Measurements from ENCODE around the gene NPDC1.

NPDC1 gene

GRCh38 chr9:137056739-137057415 is 10.9 kb upstream of the NPDC1 start:
- DNase-seq (ENCODE audit: low read depth in 2 of 2) = no peak

GRCh38 chr9:137055385-137056364 is 9.7 kb upstream of the NPDC1 start:
- no peak for DNase-seq (ENCODE audit: low read depth in 2 of 2)

GRCh38 chr9:137054932-137055384 is 9.0 kb upstream of the NPDC1 start:
- no peak for DNase-seq (ENCODE audit: low read depth in 2 of 2)

- peak; percentile 29 to 48 for DNase-seq (ENCODE audit: low read depth in 2 of 2)
These were observed 8.3 kb upstream of the NPDC1 start, which contains the start of gene ENTPD2 for GRCh38 chr9:137053944-137054931. Gene ENTPD2 (minus strand): TSS chr9:137054061. CDS start chr9:137053997, 64 bp downstream.

GRCh38 chr9:137052998-137053943 is 7.3 kb upstream of the NPDC1 start:
- no peak for DNase-seq (ENCODE audit: low read depth in 2 of 2)

- DNase-seq (ENCODE audit: low read depth in 2 of 2) = no peak
These were observed 6.3 kb upstream of the NPDC1 start for GRCh38 chr9:137052293-137052692.

- DNase-seq (ENCODE audit: low read depth in 2 of 2) = no peak
These were observed 5.3 kb upstream of the NPDC1 start for GRCh38 chr9:137051145-137051724.

GRCh38 chr9:137050570-137050969 is 4.6 kb upstream of the NPDC1 start:
- DNase-seq (ENCODE audit: low read depth in 2 of 2) = no peak

- peak; percentile 43 to 48 for DNase-seq (ENCODE audit: low read depth in 2 of 2)
These were observed 3.8 kb upstream of the NPDC1 start for GRCh38 chr9:137049544-137050449.

- DNase-seq (ENCODE audit: low read depth in 2 of 2) = no peak
These were observed 2.9 kb upstream of the NPDC1 start for GRCh38 chr9:137048655-137049543.

GRCh38 chr9:137045294-137046087 is 486 bp downstream of the NPDC1 start:
- DNase-seq (ENCODE audit: low read depth in 2 of 2) = no peak

- DNase-seq (ENCODE audit: low read depth in 2 of 2) = no peak
These were observed 1.3 kb downstream of the NPDC1 start for GRCh38 chr9:137044502-137045177.

- DNase-seq (ENCODE audit: low read depth in 2 of 2) = no peak
These were observed 1.9 kb downstream of the NPDC1 start for GRCh38 chr9:137044037-137044436.

GRCh38 chr9:137042751-137043727 is 2.9 kb downstream of the NPDC1 start:
- no peak for DNase-seq (ENCODE audit: low read depth in 2 of 2)

GRCh38 chr9:137041124-137041523 is 4.9 kb downstream of the NPDC1 start:
- DNase-seq (ENCODE audit: low read depth in 2 of 2) = no peak
